Upper lobe of right lung (tissue), 1 donor: Measurements from ENCODE around the gene FAM78A. TPM values are rescaled to one million over a fixed set of nuclear protein-coding genes. Genes with fewer than 3 reads are reported as not detected.
A peak's percentile ranks its signal among the peaks of the same experiment; 100 is the strongest.
"Not testable (repeated sequence)": the region's sequence is repeated elsewhere in the genome, so short reads cannot be mapped to it uniquely, and the experiment has no call there.

Experiments
- ATAC-seq: fragments of 200-7000 bp; cut with Tn5 transposase; one replicate; pipeline ENCODE4 v1.9.1; 2020; ENCODE audit warnings: mild to moderate bottlenecking, moderate library complexity
- DNase-seq: peaks from one replicate; pipeline ENCODE4 v3.0.0-alpha.2; 2020
- H3K27ac ChIP-seq: fragments of 200-600 bp; one replicate; pipeline ENCODE4 v1.8.0; 2022
- H3K27me3 ChIP-seq: fragments of 200-600 bp; one replicate; pipeline ENCODE4 v1.8.0; 2022; ENCODE audit warnings: mild to moderate bottlenecking
- H3K36me3 ChIP-seq: fragments of 200-600 bp; one replicate; pipeline ENCODE4 v1.8.0; 2022
- H3K4me1 ChIP-seq: fragments of 200-600 bp; one replicate; pipeline ENCODE4 v1.8.0; 2022
- H3K4me3 ChIP-seq: fragments of 200-600 bp; one replicate; pipeline ENCODE4 v1.8.0; 2022; ENCODE audit warnings: mild to moderate bottlenecking
- H3K9me3 ChIP-seq: fragments of 200-600 bp; one replicate; pipeline ENCODE4 v1.8.0; 2022
- intact Hi-C: fragments of 100-400 bp; cut with DNase I; formaldehyde crosslinking; loops from one replicate; pipeline ENCODE4 v1.11.0; 2022
- total RNA-seq: library from RNA; stranded (reverse); fragmentation: NEBNext Ultra II Directional; extraction: Animal tissue kit (Norgen Biotek cat#: 25700); gene quantifications from one replicate; pipeline ENCODE4 v1.2.1, GENCODE V29; 2021
- TF ChIP-seq, protein P1 (sequence below): fragments of 200-600 bp; IDR thresholded peaks from one replicate; pipeline ENCODE4 v1.8.0; 2022; ENCODE audit warnings: antibody characterized with exemption
- donor health status: DM: no; HTN: yes; CAD: no; lungs with severe emphysema.

Gene FAM78A
- total RNA-seq, 1 donor from 2014 or later, result 14.8 TPM

DNA sequence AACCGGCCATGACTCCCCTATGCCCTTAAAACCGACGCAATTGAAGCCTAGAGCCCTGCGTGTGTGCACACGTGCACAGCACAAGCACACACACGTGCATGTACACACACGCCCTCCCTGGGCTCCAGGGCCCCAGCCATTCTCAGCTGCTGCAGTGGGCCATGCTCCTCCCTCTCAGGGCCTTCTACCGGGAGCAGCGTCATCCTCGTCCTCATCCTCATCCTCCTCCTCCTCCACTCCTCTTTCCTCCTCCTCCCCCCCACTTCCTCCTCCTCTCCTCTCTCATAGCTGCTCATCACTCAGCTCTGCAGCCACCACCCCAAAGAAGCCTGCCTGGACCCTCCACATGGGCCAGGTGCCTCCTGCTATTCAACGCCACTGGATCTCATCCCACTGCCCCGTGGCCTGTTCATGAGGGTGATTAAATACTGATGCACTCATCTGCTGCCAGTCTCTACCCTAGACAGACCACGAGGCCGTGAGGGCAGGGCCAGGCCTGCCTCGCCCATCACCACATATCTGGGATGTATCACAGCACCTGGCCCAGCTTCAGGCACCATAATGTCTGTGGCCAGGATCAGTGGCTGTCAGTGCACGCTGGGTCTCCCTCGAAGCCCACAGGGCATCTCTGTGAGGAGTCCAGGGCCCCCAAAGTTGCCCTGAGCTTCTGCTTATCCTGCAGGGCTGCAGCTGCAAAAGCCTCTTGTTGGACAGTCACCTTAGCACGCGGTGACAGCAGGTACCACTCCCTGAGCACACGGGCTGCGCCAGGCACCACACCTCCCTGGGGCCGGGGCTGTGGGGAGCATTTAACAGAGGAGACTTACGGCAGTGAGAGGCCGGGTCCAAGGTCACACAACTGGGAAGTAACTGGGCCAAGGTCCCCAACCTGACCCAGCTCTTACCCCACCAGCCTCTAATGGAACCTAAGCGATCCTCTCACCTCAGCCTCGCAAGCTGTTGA is 9.8 kb downstream of the FAM78A start:
- Histone ChIP-seq H3K9me3 (no peaks in the 10 kb centered on the region), H3K4me1 (peaks cover 31% of the 10 kb centered on the region), H3K27me3 (no peaks in the 10 kb centered on the region), H3K4me3 (no peak overlapping the region), H3K36me3 (no peaks in the 10 kb centered on the region), H3K27ac (peak overlapping the region; percentile 24)
- no peak for DNase-seq
- no peak for ATAC-seq
- TF ChIP-seq, protein P1, sequence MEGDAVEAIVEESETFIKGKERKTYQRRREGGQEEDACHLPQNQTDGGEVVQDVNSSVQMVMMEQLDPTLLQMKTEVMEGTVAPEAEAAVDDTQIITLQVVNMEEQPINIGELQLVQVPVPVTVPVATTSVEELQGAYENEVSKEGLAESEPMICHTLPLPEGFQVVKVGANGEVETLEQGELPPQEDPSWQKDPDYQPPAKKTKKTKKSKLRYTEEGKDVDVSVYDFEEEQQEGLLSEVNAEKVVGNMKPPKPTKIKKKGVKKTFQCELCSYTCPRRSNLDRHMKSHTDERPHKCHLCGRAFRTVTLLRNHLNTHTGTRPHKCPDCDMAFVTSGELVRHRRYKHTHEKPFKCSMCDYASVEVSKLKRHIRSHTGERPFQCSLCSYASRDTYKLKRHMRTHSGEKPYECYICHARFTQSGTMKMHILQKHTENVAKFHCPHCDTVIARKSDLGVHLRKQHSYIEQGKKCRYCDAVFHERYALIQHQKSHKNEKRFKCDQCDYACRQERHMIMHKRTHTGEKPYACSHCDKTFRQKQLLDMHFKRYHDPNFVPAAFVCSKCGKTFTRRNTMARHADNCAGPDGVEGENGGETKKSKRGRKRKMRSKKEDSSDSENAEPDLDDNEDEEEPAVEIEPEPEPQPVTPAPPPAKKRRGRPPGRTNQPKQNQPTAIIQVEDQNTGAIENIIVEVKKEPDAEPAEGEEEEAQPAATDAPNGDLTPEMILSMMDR, result no peak
- intact Hi-C loops, result no loop called here

DNA sequence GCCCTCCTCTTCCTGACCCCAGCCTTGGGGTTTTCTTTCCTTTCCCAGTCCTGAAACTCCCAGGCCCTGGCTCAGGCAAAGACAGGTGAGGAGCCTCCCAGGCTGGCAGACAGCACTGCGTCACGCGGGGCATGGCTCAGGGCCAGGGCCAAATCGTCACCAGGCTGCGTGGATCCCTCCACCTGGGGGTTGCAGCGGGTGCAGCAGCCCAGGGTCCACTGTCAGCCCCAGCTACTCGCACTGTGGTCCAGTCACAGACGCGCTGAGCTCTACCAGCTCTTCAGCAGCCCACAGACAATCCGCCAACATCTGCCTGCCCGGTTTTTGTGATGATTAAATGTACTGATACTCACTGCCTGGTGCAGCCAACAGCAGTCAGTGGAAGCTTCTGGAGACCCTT is 12.1 kb downstream of the FAM78A start:
- DNase-seq (no peak), ATAC-seq (peak; percentile 7)
- Histone ChIP-seq H3K9me3 (no peaks in the 10 kb centered on the region), H3K4me1 (peaks cover 21% of the 10 kb centered on the region), H3K27me3 (no peaks in the 10 kb centered on the region), H3K36me3 (peaks cover 16% of the 10 kb centered on the region), H3K4me3 (no peak overlapping the region), H3K27ac (no peak overlapping the region)
- TF ChIP-seq, protein P1, result no peak
- intact Hi-C loops, result no loop called here

DNA sequence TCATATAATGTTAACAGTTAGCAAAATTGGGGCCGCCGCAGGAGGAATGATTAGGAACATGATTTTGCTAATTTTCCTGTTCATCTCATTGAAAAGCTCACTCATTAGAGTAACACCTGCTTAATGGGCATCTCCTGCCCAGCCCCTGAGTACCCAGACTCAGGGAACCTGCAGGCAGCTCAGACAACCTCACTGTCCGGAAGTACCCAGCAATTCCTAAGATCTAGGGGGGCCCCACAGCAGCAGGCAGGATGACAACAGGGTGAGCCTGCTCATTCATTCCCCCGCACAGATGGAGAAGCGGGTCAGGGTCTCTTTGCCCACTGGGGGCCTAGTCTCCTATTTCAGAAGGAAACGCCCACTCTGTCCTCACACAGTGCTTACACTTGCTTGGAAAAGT is 12.6 kb downstream of the FAM78A start:
- DNase-seq (no peak), ATAC-seq (no peak)
- H3K36me3 ChIP-seq, result peaks cover 16% of the 10 kb centered on the region
- no peaks in the 10 kb centered on the region for H3K9me3 ChIP-seq
- TF ChIP-seq, protein P1, result no peak
- peaks cover 19% of the 10 kb centered on the region for H3K4me1 ChIP-seq
- no peaks in the 10 kb centered on the region for H3K27me3 ChIP-seq
- H3K27ac ChIP-seq, result no peak overlapping the region
- no peak overlapping the region for H3K4me3 ChIP-seq
- intact Hi-C loops, result no loop called here

DNA sequence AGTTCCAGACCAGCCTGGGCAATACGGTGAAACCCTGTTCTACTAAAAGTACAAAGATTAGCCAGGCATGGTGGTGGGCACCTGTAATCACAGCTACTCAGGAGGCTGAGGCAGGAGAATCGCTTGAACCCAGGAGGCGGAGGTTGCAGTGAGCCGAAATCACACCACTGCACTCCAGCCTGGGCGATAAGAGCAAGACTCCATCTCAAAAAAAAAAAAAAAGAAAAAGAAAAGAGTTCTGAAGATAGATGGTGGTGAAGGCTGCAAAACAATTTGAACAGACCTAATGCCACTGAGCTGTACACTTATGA is 13.3 kb downstream of the FAM78A start:
- ATAC-seq, H3K27me3 ChIP-seq, intact Hi-C loops, H3K4me3 ChIP-seq, H3K27ac ChIP-seq, DNase-seq, H3K9me3 ChIP-seq: not testable (repeated sequence)
- Histone ChIP-seq H3K4me1 (peaks cover 19% of the 10 kb centered on the region), H3K36me3 (peaks cover 16% of the 10 kb centered on the region)

DNA sequence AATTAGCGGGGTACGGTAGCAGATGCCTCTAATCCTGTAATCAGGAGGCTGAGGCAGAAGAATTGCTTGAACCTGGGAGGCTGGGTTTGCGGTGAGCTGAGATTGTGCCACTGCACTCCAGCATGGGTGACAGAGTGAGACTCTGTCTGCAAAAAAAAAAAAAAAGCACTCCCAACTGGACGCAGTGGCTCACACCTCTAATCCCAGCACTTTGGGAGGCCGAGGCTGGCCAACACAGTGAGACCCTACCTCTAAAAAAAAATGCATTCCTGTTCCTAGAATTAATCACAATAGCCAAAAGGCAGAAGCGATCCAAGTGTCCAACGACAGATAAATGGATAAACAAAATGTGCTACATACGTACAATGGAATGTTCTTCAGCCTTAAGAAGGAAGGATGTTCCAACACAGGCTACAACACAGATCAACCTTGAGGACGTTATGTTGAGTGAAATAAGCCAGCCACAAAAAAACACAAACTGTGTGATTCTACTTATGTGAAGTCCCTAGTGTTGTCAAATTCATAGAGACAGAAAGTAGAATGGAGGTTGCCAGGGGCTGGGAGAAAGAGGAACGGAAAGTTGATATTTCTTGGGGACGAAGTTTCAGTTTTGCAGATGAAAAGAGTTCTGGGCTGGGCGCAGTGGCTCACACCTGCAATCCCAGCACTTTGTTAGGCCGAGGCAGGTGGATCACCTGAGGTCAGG is 13.8 kb downstream of the FAM78A start:
- H3K36me3 ChIP-seq, result peaks cover 16% of the 10 kb centered on the region
- H3K9me3 ChIP-seq, result no peaks in the 10 kb centered on the region
- ATAC-seq, result no peak
- H3K4me3 ChIP-seq, result no peak overlapping the region
- H3K27ac ChIP-seq, result no peak overlapping the region
- H3K27me3 ChIP-seq, result no peaks in the 10 kb centered on the region
- DNase-seq, result no peak
- TF ChIP-seq, protein P1, result no peak
- H3K4me1 ChIP-seq, result peaks cover 18% of the 10 kb centered on the region
- intact Hi-C loops, result no loop called here

DNA sequence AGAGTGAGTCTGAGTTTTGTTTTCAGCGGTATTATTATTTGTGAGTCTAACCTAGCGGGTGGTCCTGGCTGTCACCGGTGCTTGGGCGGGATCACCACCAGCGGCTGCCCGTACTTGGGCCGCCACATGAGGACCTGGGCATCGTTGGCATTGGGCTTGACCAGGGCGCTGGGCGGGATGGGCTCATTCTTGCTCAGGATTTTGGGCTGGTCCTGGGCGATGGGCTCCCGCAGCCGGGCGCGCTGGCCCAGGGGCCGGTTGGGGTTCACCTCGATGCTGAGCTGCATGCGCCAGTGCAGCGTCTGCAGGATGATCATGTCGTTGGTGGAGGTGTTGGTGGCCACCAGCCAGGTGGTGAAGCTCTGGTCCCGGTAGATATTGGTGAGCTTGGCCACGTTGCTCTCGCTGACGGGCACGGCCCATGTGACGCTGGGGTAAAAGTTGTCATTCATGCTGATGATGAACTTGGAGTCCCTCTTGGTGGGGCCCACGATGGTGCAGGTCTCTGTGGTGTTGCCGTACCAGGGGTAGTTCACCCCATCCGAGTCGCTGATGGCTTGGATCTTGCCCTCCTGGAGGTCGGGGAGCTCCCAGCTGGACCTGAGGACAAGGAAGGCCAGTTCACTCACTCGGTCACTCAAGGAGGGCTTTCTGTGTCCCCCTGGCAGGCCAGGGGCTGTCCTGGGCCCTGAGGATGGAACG is 15.4 kb downstream of the FAM78A start:
- peaks cover 16% of the 10 kb centered on the region for H3K36me3 ChIP-seq
- H3K27ac ChIP-seq, result no peak overlapping the region
- no peak for ATAC-seq
- TF ChIP-seq, protein P1, result no peak
- no peak for DNase-seq
- H3K4me3 ChIP-seq, result no peak overlapping the region
- intact Hi-C loops, result no loop called here
- no peaks in the 10 kb centered on the region for H3K27me3 ChIP-seq
- H3K9me3 ChIP-seq, result no peaks in the 10 kb centered on the region
- H3K4me1 ChIP-seq, result peaks cover 16% of the 10 kb centered on the region
